Measurements from ENCODE around the gene OPN4.

The OPN4 gene

DNA sequence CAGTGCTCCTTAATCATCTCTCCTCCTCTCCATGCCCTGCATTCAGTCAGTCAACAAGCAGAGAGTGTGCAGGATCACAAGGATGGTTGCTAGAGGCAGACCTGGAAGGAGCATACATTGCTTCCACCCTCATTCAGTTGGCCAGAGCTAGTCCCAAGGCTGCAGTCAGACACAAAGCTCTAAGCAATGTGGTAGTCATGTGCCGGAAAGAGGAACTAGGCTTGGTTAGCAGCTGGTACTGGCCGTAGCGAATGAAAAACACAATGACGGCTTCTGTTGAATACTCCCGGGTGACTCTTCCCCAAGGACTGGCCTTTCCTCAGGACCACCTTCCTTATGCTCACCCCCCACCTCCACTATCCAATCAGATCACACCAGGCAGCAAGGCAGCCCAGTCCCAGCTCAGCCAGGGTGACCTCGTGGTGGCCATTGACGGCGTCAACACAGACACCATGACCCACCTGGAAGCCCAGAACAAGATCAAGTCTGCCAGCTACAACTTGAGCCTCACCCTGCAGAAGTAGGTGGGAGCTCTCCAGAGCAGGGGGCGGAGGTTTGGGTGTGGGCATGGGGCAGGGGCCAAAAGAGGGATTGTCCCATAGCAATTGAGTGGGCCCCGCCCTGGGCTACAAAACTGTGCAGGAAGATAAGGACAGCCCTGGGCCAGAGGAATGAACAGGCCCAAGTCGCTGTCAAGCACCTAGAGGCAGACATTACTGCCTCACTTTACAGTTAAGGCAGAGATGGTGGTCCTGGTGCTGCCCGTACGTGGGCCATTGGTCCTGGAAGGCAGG lies 24.8 kb downstream of the OPN4 start:
- no peak for DNase-seq (ENCODE audit: low read depth in 2 of 2)

- no peak for DNase-seq (ENCODE audit: low read depth in 2 of 2)
Measured at GRCh38 chr10:86681047-86681446, 26.7 kb downstream of the OPN4 start.

GRCh38 chr10:86681722-86682386 lies 27.5 kb downstream of the OPN4 start:
- DNase-seq (ENCODE audit: low read depth in 2 of 2): no peak

DNA sequence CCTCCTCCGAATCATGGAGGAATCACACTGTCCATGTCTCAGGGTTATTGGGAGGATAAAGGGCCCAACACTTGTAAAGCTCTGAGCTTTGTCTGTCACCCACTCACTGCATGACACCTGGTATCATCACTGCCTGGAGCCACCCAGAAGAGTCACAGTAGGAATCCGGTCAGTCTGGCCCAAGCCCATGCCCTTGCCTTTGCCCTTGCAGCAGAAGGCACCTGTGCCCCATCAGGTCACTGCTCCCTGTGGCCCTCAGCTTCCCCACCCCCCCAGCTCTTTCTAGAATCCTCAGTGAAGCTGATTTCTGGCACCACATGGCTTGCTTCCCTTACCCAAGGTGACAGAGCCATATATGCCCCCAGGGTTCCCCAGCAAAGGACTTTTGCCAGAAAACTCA lies 28.3 kb downstream of the OPN4 start:
- no peak for DNase-seq (ENCODE audit: low read depth in 2 of 2)

DNA sequence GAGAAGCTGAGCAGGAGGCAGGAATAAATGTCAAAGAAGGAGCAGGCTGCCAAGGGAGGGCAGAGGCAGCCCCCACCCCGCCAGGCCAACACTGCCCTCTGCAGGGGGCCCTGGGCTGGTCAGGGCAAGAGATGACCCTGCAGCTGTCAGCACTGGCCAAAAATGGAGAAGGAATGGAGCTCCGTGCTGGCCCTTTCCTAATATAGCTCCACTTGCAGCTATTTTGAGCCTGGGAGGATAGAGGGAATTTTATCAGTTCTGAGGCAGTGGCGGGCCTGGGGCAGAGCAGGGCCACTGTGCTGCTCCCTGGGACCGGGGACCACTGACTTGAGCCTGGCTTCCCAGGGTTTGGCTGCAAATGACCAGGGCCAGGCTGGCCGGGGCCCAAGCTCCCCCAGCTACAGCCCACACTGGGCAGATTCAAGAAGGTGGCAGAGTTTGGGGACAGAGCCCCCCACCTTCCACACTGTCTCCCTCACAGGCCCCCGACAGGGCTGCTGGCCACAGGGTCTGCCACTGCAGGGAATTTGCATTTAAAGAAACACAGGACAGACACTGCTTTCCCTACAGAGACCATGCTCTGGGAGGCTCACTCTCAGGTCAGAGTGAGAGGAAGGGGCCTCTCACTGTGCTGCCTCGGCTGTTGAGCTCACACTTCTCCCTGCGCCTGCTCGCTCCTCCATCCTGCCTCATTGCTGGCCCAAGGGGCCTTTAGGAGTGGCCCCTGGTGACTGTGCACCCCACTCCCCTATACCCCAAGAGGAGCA lies 30.2 kb downstream of the OPN4 start:
- DNase-seq (ENCODE audit: low read depth in 2 of 2): no peak

- no peak for DNase-seq (ENCODE audit: low read depth in 2 of 2)
Measured at GRCh38 chr10:86685416-86685815, 31.1 kb downstream of the OPN4 start.

GRCh38 chr10:86685893-86686632 lies 31.7 kb downstream of the OPN4 start:
- DNase-seq (ENCODE audit: low read depth in 2 of 2): no peak

- no peak for DNase-seq (ENCODE audit: low read depth in 2 of 2)
Measured at GRCh38 chr10:86686972-86687371, 32.6 kb downstream of the OPN4 start.

- no peak for DNase-seq (ENCODE audit: low read depth in 2 of 2)
Measured at GRCh38 chr10:86687750-86688149, 33.4 kb downstream of the OPN4 start.

DNA sequence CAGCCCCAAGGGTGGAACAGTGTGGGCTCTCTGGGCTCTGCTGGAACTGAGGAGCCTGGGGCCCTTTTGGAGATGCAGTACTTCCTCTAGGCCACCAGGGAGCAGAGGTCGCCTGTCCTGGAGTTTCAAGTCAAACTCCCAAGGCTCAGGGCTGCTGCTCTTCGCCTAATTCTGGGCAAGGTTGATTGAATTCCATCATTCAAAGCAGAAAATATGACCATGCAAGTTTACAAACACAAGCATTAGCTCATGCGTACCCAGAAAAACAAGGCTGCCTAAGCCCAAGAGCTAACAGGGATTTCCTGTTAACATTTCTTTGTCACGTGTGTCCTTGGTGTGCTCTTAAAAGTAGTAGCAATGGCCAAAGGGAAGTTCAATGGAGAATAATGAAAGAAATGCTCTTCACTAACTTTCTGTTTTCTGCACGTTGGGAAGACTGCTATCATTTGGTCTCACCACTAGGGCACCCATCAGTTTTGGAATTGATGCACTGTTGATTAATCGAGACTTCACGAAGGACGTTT lies 34.1 kb downstream of the OPN4 start:
- no peak for DNase-seq (ENCODE audit: low read depth in 2 of 2)

- DNase-seq (ENCODE audit: low read depth in 2 of 2): no peak
Measured at GRCh38 chr10:86689146-86689545, 34.8 kb downstream of the OPN4 start.

- DNase-seq (ENCODE audit: low read depth in 2 of 2): no peak
Measured at GRCh38 chr10:86690231-86690630, 35.9 kb downstream of the OPN4 start.

DNA sequence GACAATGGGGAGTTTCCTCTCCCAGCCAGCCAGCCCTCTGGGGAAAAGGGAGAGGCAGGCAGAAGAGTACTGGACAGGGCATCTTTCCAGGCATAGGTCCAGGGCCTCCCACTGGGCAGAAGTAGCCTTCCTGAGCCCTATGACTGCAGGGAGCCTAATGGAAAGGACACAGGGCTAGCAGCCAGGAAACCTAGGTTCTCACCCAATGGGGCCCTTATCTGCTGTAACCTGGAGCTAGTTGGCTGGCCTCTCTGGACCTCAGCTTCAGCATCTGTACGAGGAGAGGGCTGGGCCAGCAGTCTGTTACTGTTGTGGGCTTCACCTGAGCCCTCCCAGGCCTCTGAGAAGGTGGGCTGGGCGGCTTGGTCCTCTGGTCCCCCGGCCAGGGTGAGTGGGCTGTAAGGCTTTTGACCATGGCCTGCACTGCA lies 36.3 kb downstream of the OPN4 start:
- DNase-seq (ENCODE audit: low read depth in 2 of 2): no peak

DNA sequence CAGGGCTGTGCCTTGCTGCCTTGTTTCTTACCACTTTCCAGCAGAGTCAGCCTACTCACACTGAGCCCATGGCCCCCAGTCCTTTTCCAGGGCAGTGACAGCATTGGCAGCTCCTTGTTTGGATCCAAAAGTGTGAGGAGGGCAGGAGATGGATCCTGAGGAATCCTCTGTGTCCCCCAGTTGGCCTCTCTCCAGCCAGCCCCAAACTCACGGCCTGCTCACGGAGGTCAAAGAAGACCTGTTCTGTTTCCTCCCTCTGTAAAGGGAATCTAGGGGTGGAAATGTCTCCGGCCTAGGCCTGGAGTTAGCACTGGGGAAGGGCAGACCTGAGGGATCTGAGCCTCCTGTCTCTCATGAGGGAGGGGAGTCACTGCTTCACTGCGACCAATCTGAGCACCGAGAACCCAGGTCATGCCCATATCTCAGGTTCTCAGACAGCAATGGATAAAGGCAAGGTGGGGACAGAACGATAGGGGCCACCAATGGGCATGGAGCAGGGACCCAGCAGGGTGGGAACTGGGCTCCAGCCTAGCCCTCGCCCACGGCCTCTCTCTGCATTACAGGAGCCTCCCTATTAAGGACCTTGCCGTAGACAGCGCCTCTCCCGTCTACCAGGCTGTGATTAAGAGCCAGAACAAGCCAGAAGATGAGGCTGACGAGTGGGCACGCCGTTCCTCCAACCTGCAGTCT lies 37.1 kb downstream of the OPN4 start:
- DNase-seq (ENCODE audit: low read depth in 2 of 2): no peak

GRCh38 chr10:86692023-86692514 lies 37.7 kb downstream of the OPN4 start:
- no peak for DNase-seq (ENCODE audit: low read depth in 2 of 2)

- no peak for DNase-seq (ENCODE audit: low read depth in 2 of 2)
Measured at GRCh38 chr10:86692664-86693063, 38.3 kb downstream of the OPN4 start.

GRCh38 chr10:86693275-86693674 lies 38.9 kb downstream of the OPN4 start:
- DNase-seq (ENCODE audit: low read depth in 2 of 2): no peak

- no peak for DNase-seq (ENCODE audit: low read depth in 2 of 2)
Measured at GRCh38 chr10:86693721-86694369, 39.5 kb downstream of the OPN4 start.

DNA sequence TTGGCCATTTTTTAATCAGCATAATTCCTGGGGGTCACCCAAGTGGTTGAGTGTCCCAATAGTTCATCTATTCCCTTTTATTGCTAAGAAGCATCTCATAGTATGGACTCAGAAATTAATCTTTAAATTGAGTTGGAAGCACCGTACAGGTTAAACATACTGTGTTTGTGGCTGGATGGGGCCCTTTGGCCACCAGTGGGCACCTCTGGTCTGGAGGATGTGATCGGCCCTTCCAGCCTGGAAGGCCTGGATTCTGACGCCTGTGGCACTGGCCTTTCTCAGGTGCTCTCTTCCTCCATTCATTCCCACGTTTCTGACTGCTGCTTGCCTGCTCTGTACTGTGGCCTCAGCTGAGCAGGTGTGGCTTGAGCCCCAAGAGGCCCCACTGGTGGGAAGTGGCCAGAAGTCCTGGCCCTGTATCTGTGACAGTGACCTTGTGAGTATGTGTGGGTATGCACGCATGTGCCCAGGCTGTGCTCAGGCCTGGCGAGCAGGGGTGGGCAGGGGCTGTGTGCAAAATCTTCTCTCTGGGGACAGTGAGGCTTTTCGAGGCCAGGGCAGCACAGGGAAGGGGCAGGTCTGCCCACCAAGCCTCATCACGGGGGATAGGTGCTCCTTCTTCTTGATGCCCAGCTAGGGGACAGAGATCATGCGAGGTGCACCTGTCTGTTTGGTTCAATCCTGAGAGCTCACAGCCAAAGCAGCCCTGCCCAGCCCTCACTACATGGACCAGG lies 44.0 kb downstream of the OPN4 start:
- DNase-seq (ENCODE audit: low read depth in 2 of 2): no peak

GRCh38 chr10:86699125-86699524 lies 44.8 kb downstream of the OPN4 start:
- no peak for DNase-seq (ENCODE audit: low read depth in 2 of 2)

Data from stimulated activated CD8-positive, alpha-beta memory T cell treated with anti-CD3 and anti-CD28 coated beads, Interleukin-2, amount 100 ng/mL, for 1 hour (primary cell).